Measurements from ENCODE around the gene TMEM131.
"Not testable (repeated sequence)": the region's sequence is repeated elsewhere in the genome, so short reads cannot be mapped to it uniquely, and the experiment has no call there.

Gene TMEM131

DNA sequence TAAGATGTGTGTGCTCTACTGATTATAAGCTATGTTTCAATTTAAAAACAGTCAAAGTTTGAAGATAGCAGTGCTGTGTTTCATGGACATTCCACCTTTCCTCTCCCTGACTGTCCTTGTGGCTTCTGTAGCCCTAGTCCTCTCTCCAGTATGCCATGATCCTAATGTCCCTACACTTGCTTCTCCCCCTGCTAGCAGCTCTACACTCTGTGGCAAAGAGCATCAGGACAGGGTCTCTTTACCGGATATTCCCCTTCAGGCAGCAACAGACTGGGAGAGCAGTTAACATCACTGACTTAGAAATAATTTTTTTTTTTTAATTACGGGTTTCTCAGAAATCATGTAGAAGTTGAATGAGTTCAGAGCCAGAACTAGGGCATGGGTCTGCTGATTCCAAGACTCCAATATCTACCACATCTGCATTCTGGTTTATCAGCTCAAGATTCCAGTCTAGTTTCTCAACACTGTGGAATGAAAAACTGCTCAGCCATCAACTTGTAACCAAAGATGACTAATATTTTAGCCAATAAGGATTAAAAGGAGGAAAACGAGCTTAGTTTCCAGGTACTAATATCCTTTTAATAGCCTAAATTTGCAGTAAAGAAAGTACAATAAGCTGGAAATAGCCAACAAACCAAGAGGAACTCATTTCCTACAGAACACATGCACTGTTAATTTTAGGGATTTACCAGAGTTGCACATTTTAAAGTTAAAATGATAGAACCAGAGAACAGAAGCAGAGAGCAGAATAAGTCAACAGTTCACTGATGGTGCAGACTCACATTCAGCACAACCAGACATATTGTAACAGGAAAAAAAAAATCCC lies 45.2 kb downstream of the TMEM131 start:
- no peak for DNase-seq

DNA sequence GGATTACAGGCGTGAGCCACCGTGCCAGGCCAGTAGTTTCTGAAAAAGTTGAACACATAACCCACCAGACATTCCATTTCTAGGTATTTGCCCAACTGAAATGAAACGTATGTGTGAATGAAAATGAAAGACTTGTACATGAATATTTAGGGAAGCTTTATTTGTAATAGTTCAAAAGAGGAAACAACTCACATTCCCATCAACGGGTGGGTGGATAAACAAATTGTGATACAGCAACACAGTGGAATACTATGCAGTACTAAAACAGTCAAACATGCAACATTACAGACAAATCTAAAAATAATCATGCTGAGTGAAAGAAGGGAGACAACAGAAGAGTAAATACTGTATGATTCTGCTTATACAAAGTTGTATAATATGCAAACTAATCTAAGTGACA lies 46.8 kb downstream of the TMEM131 start:
- DNase-seq, result no peak

DNA sequence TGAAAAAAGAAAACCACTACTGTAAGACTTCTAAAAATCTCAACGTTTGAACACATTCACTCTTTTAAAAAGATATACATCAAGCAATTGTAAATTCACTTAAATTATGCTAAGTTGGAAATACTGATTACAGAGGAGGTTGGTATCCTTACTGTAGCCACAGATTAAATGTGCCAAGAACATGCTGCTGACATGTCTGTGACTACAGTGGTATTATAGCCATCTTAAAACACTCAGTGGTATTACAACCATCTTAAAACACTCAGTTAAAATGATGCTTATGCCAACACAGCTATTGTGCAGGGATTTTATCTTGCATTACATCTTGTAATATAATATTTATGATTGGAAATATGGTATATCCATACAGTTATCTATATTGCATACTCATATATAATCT lies 50.0 kb downstream of the TMEM131 start:
- no peak for DNase-seq

DNA sequence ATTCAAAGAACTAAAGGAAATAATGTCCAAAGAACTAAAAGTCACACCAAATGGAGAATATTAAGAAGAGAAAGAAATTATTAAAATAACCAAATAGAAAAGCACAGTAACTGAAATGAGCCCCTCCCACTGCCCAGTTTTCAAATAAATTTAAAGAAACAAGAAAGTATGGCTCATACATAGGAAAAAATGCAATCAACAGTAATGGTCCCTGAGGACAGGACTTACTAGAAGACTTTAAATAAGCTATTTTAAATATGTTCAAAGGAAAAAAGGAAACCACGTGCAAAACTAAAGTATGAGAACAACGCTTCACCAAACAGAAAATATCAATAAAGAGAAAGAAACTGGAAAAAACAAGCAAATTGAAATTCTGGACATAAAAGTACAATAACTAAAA lies 58.9 kb downstream of the TMEM131 start:
- no peak for DNase-seq

DNA sequence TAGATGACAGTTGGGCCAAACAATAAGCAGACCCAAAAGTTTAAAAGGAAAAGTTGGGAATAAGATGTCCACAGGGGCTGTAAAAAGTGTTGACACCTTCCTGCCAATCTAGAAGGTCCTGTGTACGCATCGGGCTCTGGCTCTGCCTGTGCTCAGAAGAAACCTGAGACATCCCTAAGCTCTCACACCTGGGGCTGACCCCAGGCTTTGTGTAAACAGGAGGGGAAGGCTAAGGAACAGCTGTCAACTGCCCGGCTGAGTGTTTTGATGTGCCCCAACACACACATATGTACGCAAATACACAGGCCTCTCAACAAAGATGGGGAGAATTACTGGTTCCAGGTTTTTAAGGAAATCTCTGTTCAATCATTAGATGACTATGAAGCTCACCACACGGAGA lies 59.5 kb downstream of the TMEM131 start:
- DNase-seq, result peak in 1 of 2 experiments; percentile 46

DNA sequence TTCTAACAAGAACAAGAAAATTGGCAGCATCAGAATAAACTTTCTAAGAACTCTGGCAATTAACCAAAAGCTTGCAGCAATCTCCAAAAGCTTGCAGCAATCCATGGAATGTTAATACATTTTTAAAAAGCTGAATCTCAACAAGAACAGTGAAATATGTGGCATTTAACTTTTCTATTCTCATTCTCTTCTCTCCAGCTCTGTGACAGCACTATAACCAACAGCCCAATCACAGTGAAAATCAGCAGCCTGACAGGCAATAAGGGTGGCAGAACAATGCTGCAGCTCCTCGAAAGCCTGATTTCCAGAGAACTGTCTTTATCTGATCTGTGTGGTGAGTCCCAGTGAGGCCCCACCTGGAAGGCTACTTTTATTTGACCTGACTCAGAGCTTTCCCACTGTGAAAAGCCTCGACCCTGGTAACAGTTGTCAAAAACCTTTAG lies 60.0 kb downstream of the TMEM131 start:
- DNase-seq, result peak in 1 of 2 experiments; percentile 12

DNA sequence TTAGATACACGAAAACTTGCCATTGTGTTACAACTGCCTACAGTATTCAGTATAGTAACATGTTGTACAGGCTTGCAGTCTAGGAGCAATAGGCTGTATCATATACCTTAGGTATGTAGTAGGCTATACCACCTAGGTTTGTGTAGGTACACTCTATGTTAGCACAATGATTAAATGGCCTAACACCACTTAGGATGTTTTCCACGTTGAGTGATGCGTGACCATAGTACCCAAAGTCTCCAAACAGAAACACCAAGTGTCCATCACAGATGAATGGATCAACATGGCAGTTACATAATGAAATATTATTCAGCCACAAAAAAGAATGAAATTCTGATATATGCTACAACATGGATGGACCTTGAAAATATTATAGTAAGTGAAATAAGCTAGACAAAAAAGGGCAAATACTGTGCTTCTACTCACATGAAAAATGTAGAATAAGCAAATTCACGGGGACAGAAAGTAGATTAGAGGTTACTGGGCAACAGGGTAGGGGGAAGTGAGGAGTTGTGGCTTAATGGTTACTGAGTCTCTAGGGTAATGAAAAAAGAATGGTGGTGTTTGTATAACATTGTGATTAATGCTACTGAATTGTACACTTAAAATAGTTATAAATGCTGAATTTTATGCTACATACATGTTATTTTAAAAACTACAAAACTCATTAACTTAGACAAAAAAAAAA lies 62.6 kb downstream of the TMEM131 start:
- no peak for DNase-seq

DNA sequence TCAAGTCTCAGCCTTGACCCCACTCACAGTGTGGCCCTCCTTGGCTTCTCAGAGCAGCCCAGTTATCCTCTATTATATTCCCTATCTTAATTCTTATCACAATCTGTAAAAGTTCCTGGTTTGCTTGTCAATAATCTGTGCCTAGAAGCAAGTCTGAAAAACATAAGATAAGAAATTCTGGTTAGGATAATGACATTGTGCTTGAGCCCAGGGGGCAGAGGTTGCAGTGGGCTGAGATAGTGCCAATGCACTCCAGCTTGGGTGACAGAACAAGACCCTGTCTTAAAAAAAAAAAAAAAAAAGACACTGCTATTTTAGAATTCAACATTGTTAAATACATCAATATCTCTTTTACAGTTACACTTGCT lies 63.9 kb downstream of the TMEM131 start:
- no peak for DNase-seq

DNA sequence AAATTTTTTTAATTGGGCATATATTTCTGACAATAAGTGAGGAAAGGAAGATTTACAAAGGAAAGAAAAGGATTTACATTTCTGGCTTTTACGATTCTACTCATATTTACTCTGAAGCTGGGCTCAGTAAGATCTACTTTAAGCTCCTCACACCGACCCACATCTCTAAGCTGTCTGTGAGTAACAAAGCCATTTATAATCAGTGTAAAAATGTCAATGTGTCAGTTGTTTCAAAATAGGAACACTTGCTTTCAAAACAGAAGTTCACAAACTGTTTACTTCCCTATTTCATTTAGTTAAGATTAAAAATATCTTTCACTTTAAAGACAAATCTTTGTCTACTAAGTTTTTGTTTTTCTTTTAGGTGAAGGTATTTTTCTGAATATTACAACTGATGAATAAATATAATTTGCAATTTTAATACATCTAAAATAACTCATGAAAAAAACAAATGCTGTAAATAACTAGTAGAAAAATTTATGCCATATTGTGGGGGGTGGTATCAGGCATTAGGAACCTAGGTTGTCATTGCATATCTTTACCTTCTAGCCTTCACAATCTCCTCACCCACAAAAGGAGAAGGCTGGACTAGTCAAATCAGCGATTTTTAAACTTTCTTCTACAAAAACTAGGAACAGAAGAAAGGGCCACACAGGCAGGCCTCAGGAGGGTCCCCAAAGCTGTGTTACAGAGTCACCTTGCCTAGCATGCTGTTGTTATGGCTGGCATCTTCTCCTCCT lies 64.5 kb downstream of the TMEM131 start:
- DNase-seq, result no peak

DNA sequence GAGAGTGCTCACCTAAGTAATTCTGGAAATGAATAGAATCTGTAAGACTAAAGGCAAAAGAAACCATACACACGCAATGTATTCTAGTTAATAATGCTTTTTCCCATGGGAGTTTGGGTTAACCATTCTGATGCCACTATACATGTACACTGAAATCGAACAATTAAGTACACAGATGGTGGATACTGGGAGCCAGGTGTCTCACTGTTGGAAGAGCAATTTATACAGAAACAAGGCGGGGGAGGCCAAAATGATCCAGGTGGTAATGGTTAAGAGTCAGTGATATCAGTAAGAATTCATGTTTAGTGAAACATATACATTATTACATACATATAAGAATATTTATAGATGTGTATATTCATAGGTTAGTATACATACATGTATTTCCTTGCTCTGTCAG lies 67.2 kb downstream of the TMEM131 start:
- DNase-seq, result no peak

DNA sequence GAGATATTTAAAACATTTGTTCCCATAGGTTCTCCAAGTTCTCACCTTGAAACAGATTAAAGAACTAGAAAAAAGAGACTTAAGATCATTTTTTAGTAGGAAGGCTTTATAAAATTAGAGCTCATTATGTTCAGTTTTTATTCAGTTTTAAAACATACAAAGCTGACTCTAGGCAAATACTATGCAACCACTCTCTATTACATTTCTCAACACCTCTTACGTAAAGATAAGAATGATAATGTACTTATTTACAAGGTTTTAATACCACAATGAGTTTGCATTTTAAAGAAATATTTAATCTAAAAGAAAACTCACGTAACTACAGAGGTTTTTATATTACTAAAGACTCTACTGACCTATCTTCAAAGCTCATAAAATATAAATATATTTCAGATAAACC lies 68.8 kb downstream of the TMEM131 start:
- DNase-seq, result no peak

DNA sequence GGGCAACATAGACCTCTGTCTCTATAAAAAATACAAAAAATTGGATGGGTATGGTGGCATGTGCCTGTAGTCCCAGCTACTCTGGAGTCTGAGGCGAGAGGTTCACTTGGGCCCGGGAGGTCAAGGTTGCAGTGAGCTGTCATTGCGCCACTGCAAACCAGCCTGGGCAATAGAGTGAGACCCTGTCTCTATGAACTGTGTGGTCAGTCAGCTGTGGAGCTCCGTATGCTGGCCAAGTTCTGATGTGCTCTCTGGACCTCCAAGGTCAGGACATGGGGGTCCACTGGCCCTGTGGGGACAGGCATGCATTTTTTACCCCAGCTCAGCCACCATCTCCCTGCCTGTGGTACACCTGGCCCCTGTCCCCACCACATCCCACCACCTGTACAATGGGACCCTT lies 71.6 kb downstream of the TMEM131 start:
- no peak for DNase-seq

DNA sequence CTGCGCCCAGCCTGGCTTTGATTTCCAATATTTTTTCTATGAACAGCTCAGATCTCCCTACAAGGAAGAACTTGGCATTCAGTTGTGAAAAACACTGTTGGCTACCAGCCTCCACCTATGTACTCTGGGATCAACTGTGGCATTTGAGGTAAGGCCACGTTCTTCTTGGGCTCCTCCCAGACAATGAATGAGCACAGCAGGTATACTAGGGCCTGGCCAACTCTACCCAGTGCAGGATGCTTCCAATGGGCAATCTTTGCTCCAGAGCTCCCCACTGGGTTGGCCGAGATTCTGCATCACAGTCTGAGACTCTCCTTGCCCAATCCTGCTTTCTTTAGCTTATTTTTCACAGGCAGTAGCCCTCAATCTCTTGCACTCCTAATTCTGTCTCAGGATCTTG lies 75.9 kb downstream of the TMEM131 start:
- no peak for DNase-seq

DNA sequence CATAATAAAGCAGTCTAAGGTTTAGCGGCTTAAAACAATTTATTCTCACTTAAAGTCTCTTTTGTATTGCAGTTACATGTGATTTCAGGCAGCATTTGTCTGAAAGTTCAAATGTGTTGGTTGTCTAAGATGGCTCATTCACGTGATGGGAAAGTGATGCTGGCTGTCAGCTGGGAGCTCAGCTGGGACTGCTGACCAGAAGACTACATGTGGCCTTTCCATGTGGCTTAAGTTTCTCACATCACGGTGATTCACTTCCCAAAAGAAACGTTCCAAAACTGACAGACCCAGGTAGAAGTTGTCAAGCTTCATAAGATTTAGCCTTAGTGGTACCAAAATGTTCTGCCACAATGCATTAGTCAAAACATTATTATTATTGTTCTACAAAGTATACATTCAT lies 76.9 kb downstream of the TMEM131 start:
- no peak for DNase-seq

DNA sequence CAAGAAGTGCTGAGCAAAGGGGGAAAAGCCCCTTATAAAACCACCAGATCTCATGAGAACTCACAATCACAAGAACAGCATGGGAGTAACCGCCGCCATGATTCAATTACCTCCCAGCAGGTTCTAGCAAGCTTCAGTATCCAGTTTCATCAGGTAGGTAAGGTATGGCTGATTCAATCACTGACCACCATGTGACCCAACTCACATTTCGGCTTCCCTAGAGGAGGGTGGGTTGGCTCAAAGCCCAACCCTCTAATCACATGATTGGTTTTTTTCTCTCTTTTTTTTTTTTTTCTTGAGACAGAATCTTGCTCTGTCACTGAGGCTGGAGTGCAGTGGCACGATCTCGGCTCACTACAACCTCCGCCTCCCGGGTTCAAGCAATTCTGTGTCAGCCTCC lies 78.1 kb downstream of the TMEM131 start:
- not testable (repeated sequence) for DNase-seq

DNA sequence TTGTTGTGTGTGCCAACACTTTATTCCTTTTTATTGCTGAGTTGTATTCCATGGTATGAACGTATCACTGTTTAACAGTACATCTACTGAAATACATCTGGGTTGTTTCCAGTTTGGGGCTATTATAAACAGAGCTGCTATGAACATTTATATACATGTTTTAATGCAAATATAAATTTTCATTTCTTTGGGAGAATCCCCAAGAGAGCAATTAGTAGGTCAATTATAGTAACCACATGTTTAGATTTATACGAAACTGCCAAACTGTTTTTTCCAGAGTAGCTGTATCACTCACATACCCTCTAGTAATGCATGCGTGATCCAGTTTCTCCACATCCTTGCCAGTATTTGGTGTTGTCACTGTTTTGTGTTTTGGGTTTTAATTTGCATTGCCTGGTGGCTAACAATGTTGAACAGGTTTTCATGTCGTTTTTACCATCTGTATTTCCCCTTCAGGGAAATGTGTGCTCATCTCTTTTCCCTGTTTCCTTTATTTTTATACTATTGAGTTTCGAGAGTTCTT lies 81.0 kb downstream of the TMEM131 start:
- DNase-seq, result no peak

DNA sequence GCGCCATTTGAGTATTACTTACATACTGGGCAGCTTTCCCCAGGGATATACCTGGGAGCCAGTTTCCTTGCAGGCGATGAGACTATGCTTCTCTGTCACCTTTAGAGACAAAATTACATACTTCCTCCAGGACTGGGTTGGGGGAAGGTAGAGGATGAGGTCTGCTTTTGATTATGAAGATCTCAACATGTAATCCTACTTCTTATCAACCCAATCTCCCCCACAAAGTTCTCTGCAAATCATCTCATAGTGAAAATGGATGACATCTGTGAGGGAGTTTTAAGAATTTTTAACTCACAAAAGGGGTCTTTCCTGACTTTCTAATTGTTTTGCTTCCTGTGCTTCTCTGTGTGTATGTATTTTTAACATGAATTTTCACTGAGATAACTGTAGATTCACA lies 81.9 kb downstream of the TMEM131 start:
- DNase-seq, result no peak

DNA sequence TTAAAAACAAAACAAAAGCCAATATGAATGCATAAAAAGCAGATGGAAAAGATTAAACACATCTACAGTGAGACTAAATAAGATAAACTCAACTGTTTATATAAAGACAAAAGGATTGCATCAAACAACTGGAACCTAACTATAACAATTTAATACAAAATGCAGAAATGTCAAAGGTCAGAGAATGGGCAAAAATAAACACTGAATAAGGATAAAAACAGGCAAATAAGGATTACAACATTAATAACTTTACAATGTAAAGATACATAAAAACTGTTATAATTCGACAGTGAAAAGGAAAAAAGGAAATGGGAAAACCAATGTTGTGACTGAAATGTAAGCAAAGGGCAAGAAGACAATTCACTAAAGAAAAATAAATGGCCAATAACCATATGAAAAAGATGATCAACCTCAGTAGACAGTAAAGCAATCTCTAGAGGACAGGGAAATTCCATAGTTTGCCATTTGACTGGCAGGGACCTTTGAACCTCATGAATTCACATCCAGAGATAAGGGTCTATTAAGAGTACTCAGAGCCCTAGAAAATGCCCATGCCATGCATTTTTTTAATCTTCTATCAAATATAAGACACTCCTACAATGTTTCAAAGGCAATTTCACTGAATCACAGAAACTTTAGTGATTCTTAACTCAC lies 83.7 kb downstream of the TMEM131 start:
- DNase-seq, result no peak

DNA sequence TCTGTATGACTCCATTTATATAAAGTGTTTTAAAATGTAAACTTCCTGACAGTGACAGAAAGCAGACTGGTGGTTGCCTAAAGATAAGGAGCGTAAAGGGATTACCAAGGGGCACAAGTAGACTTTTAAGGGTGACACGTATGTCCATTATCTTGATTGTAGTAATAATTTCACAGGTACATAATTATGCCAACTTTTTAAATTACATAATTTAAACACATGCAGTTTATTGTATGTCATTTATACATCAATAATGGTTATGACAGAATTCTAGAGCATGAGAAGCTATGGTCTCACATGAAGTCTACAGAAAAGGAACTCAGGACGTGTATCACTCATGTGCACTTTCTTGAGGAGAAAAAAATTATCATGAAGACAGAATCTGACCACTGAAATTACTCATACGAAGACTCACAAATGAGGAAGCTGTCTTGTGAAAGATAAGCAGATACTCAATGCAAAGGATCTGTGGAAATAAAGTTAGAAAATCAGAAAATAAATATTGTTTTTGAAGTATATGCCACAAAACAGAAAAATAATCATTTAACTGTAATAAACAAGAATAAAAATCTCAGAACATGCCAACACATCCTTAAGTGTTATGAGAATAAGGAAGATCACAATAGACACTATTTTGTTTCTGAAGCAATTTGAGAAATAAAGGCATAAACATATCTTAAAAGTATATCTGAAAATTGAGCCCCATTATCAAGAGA lies 84.4 kb downstream of the TMEM131 start:
- DNase-seq, result no peak

DNA sequence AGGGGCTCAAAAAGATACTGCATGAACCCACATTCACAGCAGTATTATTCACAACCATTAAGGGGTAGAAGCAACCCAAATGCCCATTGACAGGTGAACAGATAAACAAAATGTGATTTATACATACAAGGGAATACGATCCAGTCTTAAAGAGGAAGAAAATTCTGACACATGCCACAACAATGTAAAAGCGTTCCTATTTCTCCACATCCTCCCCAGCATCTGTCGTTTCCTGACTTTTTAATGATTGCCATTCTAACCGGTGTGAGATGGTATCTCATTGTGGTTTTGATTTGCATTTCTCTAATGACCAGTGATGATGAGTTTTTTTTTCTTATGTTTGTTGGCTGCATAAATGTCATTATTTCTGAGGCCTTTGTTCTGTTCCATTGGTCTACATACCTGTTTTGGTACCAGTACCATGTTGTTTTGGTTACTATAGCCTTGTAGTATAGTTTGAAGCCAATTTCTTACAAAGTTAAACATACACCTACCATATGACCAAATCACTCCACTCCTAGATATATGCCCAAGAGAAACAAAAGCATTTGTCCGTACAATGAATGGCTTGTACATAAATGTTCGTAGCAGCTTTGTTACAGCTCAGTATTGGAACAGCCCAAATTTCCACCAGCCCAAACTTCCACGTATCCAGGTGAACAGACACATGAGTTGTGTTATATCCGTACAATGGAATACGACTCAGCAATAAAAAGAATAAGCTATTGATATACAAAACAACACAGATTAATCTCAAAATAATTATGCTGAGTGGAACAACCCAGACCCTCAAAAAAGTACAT lies 85.1 kb downstream of the TMEM131 start:
- DNase-seq, result no peak

DNA sequence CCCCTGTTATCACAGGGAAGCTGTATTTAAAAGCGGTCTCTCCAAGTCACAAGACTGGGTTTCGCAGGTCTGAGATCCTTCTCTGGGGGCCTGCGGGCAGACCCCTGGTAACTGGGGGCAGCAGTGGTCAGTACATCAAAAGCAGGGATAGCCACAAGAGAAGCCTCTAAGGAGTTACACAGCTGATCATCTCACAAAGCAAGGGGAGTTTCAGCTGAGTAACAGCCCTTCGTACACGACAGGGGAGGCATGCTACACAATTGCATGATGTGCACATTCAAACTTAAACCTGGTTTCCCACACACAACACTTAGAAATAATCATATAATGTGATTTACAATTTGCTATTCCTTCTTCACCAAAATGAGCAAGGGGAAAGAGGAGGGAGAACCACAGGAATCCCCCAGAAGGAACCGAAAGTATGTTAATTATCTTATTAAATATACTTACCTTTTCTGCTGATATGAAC lies 87.5 kb downstream of the TMEM131 start:
- no peak for DNase-seq

All from NCI-H2081 (cell line).